PC-3 (cell line): ENCODE data around the gene ARHGAP11B.

Experiments used
- EZH2 ChIP-seq: fragments of 300-600 bp; sonication (generic); IDR thresholded peaks from one replicate; pipeline ENCODE4 v1.6.1; 2017; ENCODE audit warnings: antibody characterized with exemption, mild to moderate bottlenecking, low read length; ENCODE audit not compliant: unreplicated experiment
- EZH2phosphoT487 ChIP-seq: fragments of 300-600 bp; sonication (generic); IDR thresholded peaks from 2 replicates; pipeline ENCODE4 v1.6.1; 2018; ENCODE audit warnings: mild to moderate bottlenecking, antibody characterized with exemption, low read length, borderline replicate concordance
- TF ChIP-seq, protein P1 (sequence below): fragments of 300-600 bp; sonication (generic); conservative IDR thresholded peaks from 2 replicates; pipeline ENCODE4 v1.5.1; 2017; ENCODE audit warnings: antibody characterized with exemption, low read depth, mild to moderate bottlenecking, low read length

DNA sequence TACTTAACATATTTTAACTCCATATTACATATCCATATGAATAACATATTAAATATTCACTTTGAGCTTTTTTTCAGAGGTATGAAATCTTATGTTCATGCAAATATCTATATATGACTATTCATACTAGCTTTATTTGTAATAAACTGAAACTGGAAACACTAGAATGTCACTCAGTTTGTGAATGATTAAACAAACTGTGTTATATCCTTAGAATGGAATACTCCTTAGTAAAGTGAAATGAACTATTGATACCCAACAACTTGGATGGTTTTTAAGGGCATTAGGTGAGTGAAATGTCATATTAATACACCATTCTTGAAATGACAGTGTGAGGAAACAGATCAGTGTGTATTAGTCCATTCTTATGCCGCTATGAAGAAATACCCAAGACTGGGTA lies 45.4 kb downstream of the ARHGAP11B start:
- TF ChIP-seq EZH2 (no peak), EZH2phosphoT487 (no peak)
- TF ChIP-seq, protein P1, sequence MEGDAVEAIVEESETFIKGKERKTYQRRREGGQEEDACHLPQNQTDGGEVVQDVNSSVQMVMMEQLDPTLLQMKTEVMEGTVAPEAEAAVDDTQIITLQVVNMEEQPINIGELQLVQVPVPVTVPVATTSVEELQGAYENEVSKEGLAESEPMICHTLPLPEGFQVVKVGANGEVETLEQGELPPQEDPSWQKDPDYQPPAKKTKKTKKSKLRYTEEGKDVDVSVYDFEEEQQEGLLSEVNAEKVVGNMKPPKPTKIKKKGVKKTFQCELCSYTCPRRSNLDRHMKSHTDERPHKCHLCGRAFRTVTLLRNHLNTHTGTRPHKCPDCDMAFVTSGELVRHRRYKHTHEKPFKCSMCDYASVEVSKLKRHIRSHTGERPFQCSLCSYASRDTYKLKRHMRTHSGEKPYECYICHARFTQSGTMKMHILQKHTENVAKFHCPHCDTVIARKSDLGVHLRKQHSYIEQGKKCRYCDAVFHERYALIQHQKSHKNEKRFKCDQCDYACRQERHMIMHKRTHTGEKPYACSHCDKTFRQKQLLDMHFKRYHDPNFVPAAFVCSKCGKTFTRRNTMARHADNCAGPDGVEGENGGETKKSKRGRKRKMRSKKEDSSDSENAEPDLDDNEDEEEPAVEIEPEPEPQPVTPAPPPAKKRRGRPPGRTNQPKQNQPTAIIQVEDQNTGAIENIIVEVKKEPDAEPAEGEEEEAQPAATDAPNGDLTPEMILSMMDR: no peak
